ENCODE measurements around the gene REXO4. TPM values are rescaled to one million over a fixed set of nuclear protein-coding genes. Genes with fewer than 3 reads are reported as not detected.

The REXO4 gene
- total and polyA plus RNA-seq, 2 donors (not counting 1 experiment from before 2014, with no cell fraction given): 16.6 to 21.1 TPM

GRCh38 chr9:133362359-133363044 lies 55.3 kb downstream of the REXO4 start:
- no peak overlapping the region for H2AFZ ChIP-seq (ENCODE audit: low read length)
- H3K27ac ChIP-seq (ENCODE audit: insufficient read depth, low read length): no peak overlapping the region
- peaks cover 46% of the 10 kb centered on the region for H3K79me2 ChIP-seq (ENCODE audit: control insufficient read depth, insufficient read depth, low read length)
- H4K20me1 ChIP-seq (ENCODE audit: control insufficient read depth, extremely low read depth, insufficient read depth, low read length): peaks cover 2% of the 10 kb centered on the region
- H3K4me3 ChIP-seq (replicated peaks in 1 of 4; ENCODE audit: control extremely low read depth in 1 of 4, insufficient read depth in 1 of 4, low read depth in 3 of 4, low read length in 4 of 4): no peak overlapping the region
- no peaks in the 10 kb centered on the region for H3K9me3 ChIP-seq (ENCODE audit: control insufficient read depth, insufficient read depth, low read depth, low read length)
- peaks cover 53% of the 10 kb centered on the region for H3K36me3 ChIP-seq (ENCODE audit: control insufficient read depth, insufficient read depth, low read length)
- H3K4me1 ChIP-seq (ENCODE audit: control insufficient read depth, extremely low read depth, insufficient read depth, low read length): peaks cover 6% of the 10 kb centered on the region
- no peak overlapping the region for H3K4me2 ChIP-seq (ENCODE audit: extremely low read depth, insufficient read depth, low read length)
- no peaks in the 10 kb centered on the region for H3K27me3 ChIP-seq (ENCODE audit: control insufficient read depth, insufficient read depth, low read length)
- peak in 1 of 2 donors; percentile 61 for DNase-seq (ENCODE audit: low read depth in 2 of 2)
- no peak overlapping the region for H3K9ac ChIP-seq (ENCODE audit: insufficient read depth, low read length)
- TF ChIP-seq EZH2 (IDR thresholded peaks at IDR 0.05; ENCODE audit: low read length, missing control alignments) (no peak), CTCF (conservative IDR thresholded peaks at IDR 0.05 in 1 of 2, IDR thresholded peaks at IDR 0.05 in 1 of 2; ENCODE audit: low read depth in 1 of 2, low read length in 2 of 2) (no peak)

- H3K27ac ChIP-seq (ENCODE audit: insufficient read depth, low read length): no peak overlapping the region
- H3K4me3 ChIP-seq (replicated peaks in 1 of 4; ENCODE audit: control extremely low read depth in 1 of 4, insufficient read depth in 1 of 4, low read depth in 3 of 4, low read length in 4 of 4): no peak overlapping the region
- H3K36me3 ChIP-seq (ENCODE audit: control insufficient read depth, insufficient read depth, low read length): peaks cover 45% of the 10 kb centered on the region
- peaks cover 6% of the 10 kb centered on the region for H3K4me1 ChIP-seq (ENCODE audit: control insufficient read depth, extremely low read depth, insufficient read depth, low read length)
- H3K4me2 ChIP-seq (ENCODE audit: extremely low read depth, insufficient read depth, low read length): no peak overlapping the region
- DNase-seq (ENCODE audit: low read depth in 2 of 2): no peak
- H3K9me3 ChIP-seq (ENCODE audit: control insufficient read depth, insufficient read depth, low read depth, low read length): no peaks in the 10 kb centered on the region
- no peak for TF ChIP-seq EZH2 (IDR thresholded peaks at IDR 0.05; ENCODE audit: low read length, missing control alignments)
- TF ChIP-seq CTCF (conservative IDR thresholded peaks at IDR 0.05 in 1 of 2, IDR thresholded peaks at IDR 0.05 in 1 of 2; ENCODE audit: low read depth in 1 of 2, low read length in 2 of 2): no peak
- no peak overlapping the region for H3K9ac ChIP-seq (ENCODE audit: insufficient read depth, low read length)
- H3K79me2 ChIP-seq (ENCODE audit: control insufficient read depth, insufficient read depth, low read length): peaks cover 37% of the 10 kb centered on the region
- H4K20me1 ChIP-seq (ENCODE audit: control insufficient read depth, extremely low read depth, insufficient read depth, low read length): no peaks in the 10 kb centered on the region
- H2AFZ ChIP-seq (ENCODE audit: low read length): no peak overlapping the region
- no peaks in the 10 kb centered on the region for H3K27me3 ChIP-seq (ENCODE audit: control insufficient read depth, insufficient read depth, low read length)
Measured at GRCh38 chr9:133361507-133362092, 56.2 kb downstream of the REXO4 start.

- Histone ChIP-seq H3K27ac (ENCODE audit: insufficient read depth, low read length) (no peak overlapping the region), H3K36me3 (ENCODE audit: control insufficient read depth, insufficient read depth, low read length) (peaks cover 37% of the 10 kb centered on the region), H3K79me2 (ENCODE audit: control insufficient read depth, insufficient read depth, low read length) (peaks cover 31% of the 10 kb centered on the region), H3K27me3 (ENCODE audit: control insufficient read depth, insufficient read depth, low read length) (no peaks in the 10 kb centered on the region), H3K4me3 (replicated peaks in 1 of 4; ENCODE audit: control extremely low read depth in 1 of 4, insufficient read depth in 1 of 4, low read depth in 3 of 4, low read length in 4 of 4) (no peak overlapping the region), H4K20me1 (ENCODE audit: control insufficient read depth, extremely low read depth, insufficient read depth, low read length) (no peaks in the 10 kb centered on the region), H3K4me1 (ENCODE audit: control insufficient read depth, extremely low read depth, insufficient read depth, low read length) (peaks cover 6% of the 10 kb centered on the region), H3K9me3 (ENCODE audit: control insufficient read depth, insufficient read depth, low read depth, low read length) (no peaks in the 10 kb centered on the region), H2AFZ (ENCODE audit: low read length) (no peak overlapping the region), H3K4me2 (ENCODE audit: extremely low read depth, insufficient read depth, low read length) (no peak overlapping the region), H3K9ac (ENCODE audit: insufficient read depth, low read length) (no peak overlapping the region)
- TF ChIP-seq EZH2 (IDR thresholded peaks at IDR 0.05; ENCODE audit: low read length, missing control alignments) (no peak), CTCF (conservative IDR thresholded peaks at IDR 0.05 in 1 of 2, IDR thresholded peaks at IDR 0.05 in 1 of 2; ENCODE audit: low read depth in 1 of 2, low read length in 2 of 2) (no peak)
- no peak for DNase-seq (ENCODE audit: low read depth in 2 of 2)
Measured at GRCh38 chr9:133360400-133361393, 57.1 kb downstream of the REXO4 start.
